Inferior parietal cortex (tissue), 1 donor: Measurements from ENCODE around the gene CRLF3.
"Not testable (repeated sequence)": the region's sequence is repeated elsewhere in the genome, so short reads cannot be mapped to it uniquely, and the experiment has no call there.

Experiments
- DNase-seq: peaks from one replicate; pipeline ENCODE4 v3.0.0-alpha.2; 2016; ENCODE audit errors: extremely low spot score

The CRLF3 gene

GRCh38 chr17:30736371-30736770 lies 88.1 kb downstream of the CRLF3 start:
- not testable (repeated sequence) for DNase-seq

DNA sequence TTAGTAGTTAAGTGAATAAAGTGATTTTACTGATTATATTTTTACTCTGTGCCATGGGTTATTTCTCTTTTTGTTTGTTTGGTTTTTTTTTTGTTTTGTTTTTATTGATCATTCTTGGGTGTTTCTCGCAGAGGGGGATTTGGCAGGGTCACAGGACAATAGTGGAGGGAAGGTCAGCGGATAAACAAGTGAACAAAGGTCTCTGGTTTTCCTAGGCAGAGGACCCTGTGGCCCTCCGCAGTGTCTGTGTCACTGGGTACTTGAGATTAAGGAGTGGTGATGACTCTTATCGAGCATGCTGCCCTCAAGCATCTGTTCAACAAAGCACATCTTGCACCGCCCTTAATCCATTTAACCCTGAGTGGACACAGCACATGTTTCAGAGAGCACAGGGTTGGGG lies 88.8 kb downstream of the CRLF3 start:
- not testable (repeated sequence) for DNase-seq

- not testable (repeated sequence) for DNase-seq
Observed at GRCh38 chr17:30735206-30735605, 89.3 kb downstream of the CRLF3 start.

DNA sequence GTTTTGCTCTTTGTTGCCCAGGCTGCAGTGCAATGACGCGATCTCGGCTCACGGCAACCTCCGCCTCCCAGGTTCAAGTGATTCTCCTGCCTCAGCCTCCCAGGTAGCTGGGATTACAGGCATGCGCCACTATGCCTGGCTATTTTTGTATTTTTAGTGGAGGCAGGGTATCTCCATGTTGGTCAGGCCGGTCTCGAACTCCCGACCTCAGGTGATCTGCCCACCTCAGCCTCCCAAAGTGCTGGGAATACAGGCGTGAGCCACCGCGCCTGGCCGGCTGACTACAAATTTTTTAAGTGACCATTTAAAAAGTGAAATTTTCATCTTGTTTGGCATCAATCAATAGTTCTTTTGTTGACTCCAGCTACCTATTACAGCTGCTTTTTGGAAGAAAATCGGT lies 90.3 kb downstream of the CRLF3 start:
- not testable (repeated sequence) for DNase-seq
